ENCODE results near the gene RHBDL1.
A peak's percentile ranks its signal among the peaks of the same experiment; 100 is the strongest.

Gene RHBDL1

GRCh38 chr16:716200-716568 is 40.7 kb downstream of the RHBDL1 start:
- intact Hi-C loops (cut with DNase I; ENCODE audit: low total_unique reads) = no loop called here

GRCh38 chr16:716768-717325 is 41.4 kb downstream of the RHBDL1 start:
- intact Hi-C loops (cut with DNase I; ENCODE audit: low total_unique reads) = no loop called here
- H3K9me3 ChIP-seq = no peaks in the 10 kb centered on the region
- DNase-seq = no peak
- no peak overlapping the region for H3K4me3 ChIP-seq
- H3K27ac ChIP-seq = no peak overlapping the region
- no peak for TF ChIP-seq CTCF (IDR thresholded peaks at IDR 0.05)
- peaks cover 0 to 24% of the 10 kb centered on the region in 2 donors for H3K27me3 ChIP-seq
- H3K36me3 ChIP-seq = no peaks in the 10 kb centered on the region
- H3K4me1 ChIP-seq = peaks cover 0 to 55% (median 35%) of the 10 kb centered on the region in 4 donors

More at GRCh38 chr16:716200-716568, 40.7 kb downstream of the RHBDL1 start:
- Histone ChIP-seq H3K27ac (no peak overlapping the region), H3K27me3 (peaks cover 0 to 31% of the 10 kb centered on the region in 2 donors), H3K4me1 (peaks cover 0 to 50% (median 31%) of the 10 kb centered on the region in 4 donors), H3K4me3 (peak overlapping the region; percentile 56 to 75), H3K9me3 (no peaks in the 10 kb centered on the region), H3K36me3 (no peaks in the 10 kb centered on the region)
- no peak for TF ChIP-seq CTCF (IDR thresholded peaks at IDR 0.05)
- DNase-seq = no peak

- Histone ChIP-seq H3K36me3 (no peaks in the 10 kb centered on the region), H3K4me3 (no peak overlapping the region), H3K27ac (no peak overlapping the region), H3K4me1 (peaks cover 0 to 59% (median 39%) of the 10 kb centered on the region in 4 donors), H3K27me3 (peaks cover 0 to 19% of the 10 kb centered on the region in 2 donors), H3K9me3 (no peaks in the 10 kb centered on the region)
- DNase-seq = no peak
- intact Hi-C loops (cut with DNase I; ENCODE audit: low total_unique reads) = no loop called here
- no peak for TF ChIP-seq CTCF (IDR thresholded peaks at IDR 0.05)
Measured at GRCh38 chr16:717450-718245, 42.2 kb downstream of the RHBDL1 start.

GRCh38 chr16:718389-718788 is 42.9 kb downstream of the RHBDL1 start:
- Histone ChIP-seq H3K4me1 (peaks cover 0 to 59% (median 39%) of the 10 kb centered on the region in 4 donors), H3K27me3 (peaks cover 0 to 19% of the 10 kb centered on the region in 2 donors), H3K9me3 (no peaks in the 10 kb centered on the region), H3K27ac (no peak overlapping the region), H3K4me3 (no peak overlapping the region), H3K36me3 (no peaks in the 10 kb centered on the region)
- TF ChIP-seq CTCF (IDR thresholded peaks at IDR 0.05) = no peak
- no peak for DNase-seq
- intact Hi-C loops (cut with DNase I; ENCODE audit: low total_unique reads) = no loop called here

- no peak overlapping the region for H3K4me3 ChIP-seq
- TF ChIP-seq CTCF (IDR thresholded peaks at IDR 0.05) = no peak
- H3K36me3 ChIP-seq = no peaks in the 10 kb centered on the region
- intact Hi-C loops (cut with DNase I; ENCODE audit: low total_unique reads) = no loop called here
- peaks cover 0 to 59% (median 39%) of the 10 kb centered on the region in 4 donors for H3K4me1 ChIP-seq
- H3K27me3 ChIP-seq = peaks cover 0 to 19% of the 10 kb centered on the region in 2 donors
- no peaks in the 10 kb centered on the region for H3K9me3 ChIP-seq
- no peak for DNase-seq
- H3K27ac ChIP-seq = no peak overlapping the region
Measured at GRCh38 chr16:718922-719321, 43.5 kb downstream of the RHBDL1 start.

Measured in tibial artery (tissue), 4 donors.